GM18951 (cell line): ENCODE measurements around the gene CNDP2.

Experiments used
- POLR2A ChIP-seq: IDR thresholded peaks from 4 replicates; pipeline ENCODE4 v1.6.1; 2011; ENCODE audit warnings: mild to moderate bottlenecking; ENCODE audit not compliant: insufficient read length, insufficient read depth; ENCODE audit errors: extremely low read depth
- in situ Hi-C: fragments of 300-500 bp; cut with MboI; formaldehyde crosslinking; loops from one replicate; pipeline ENCODE4 v1.12.0; 2022; ENCODE audit warnings: low sequenced_read_pairs, mixed read lengths, inconsistent platforms; ENCODE audit not compliant: unreplicated experiment

Gene CNDP2

GRCh38 chr18:74533666-74534065 lies 37.5 kb downstream of the CNDP2 start:
- no peak for TF ChIP-seq POLR2A

DNA sequence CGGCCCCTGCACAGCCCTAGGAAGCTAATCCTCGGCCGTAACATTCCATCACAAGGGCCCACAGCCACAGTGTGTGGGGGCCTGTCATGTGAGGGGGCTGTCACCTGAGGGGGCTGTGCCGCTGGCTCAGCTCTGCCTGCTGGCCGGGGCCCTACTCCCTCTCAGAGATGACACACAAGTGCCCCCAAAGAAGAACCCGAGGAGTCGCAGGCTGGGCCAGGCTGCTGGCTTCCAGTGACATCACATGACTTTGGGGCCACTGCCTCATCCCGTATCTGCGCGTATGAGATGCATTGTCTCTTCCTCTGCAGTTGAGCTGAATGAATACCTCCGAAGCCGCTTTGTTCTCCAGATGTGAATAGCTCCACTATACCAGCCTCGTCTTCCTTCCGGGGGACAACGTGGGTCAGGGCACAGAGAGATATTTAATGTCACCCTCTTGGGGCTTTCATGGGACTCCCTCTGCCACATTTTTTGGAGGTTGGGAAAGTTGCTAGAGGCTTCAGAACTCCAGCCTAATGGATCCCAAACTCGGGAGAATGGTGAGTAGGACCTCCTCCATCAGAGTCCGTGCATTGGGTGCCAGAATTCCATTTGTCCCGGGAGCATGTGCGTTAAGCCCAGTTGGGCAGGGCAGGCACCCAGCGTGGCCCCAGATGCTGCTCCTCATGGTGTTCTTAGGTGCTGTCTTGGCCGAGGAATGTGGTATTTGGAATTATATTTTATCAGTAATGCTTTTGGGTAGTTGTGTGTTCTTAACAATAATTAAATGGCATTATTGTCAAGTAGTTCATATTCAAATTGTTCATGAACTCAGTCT lies 38.2 kb downstream of the CNDP2 start, which contains the start of gene CNDP1:
Gene CNDP1, plus strand, starts transcription at position 351 of the 820 bp plus-strand sequence. Its CDS starts 168 bp downstream, at position 519.
- in situ Hi-C loops = no loop called here
- no peak for TF ChIP-seq POLR2A

More at GRCh38 chr18:74533666-74534065, 37.5 kb downstream of the CNDP2 start:
- in situ Hi-C loops = no loop called here

DNA sequence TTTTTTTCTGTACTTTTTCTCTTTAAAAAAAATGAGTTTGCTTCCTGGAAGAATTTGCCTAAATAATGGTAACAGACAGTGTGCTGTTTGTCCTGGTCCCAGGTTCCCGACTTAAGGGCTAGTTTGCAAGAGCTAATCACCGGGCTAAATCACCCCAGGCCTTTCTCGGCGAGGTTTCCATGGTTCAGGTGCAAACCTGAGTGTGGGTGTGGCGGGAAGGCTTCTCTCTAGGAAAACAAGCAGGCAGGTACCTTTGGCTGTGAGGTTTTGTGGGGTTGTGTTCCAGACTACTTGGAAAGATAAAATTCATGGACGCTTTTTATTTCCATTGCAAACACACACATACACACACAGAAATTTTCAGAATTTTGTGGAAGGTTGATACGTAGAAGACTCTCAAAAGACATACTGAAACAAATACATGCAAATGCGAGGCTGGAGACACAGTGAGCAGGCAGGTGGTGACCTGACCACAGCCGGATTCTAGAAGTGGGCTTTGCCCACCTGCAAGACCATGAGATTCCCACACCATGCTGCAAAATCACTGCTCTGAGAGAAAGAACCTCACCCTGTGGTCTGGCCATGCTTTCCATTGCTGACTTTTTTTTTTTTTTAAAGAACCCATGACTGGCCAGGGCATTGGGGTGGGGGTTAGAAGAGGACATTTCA lies 39.0 kb downstream of the CNDP2 start:
- in situ Hi-C loops = no loop called here
- no peak for TF ChIP-seq POLR2A

GRCh38 chr18:74539289-74539688 lies 43.1 kb downstream of the CNDP2 start:
- in situ Hi-C loops = no loop called here
- TF ChIP-seq POLR2A = no peak

- in situ Hi-C loops = no loop called here
- TF ChIP-seq POLR2A = no peak
These were observed 44.7 kb downstream of the CNDP2 start for GRCh38 chr18:74540652-74541421.

GRCh38 chr18:74541703-74542555 lies 45.8 kb downstream of the CNDP2 start:
- in situ Hi-C loops = no loop called here
- no peak for TF ChIP-seq POLR2A

DNA sequence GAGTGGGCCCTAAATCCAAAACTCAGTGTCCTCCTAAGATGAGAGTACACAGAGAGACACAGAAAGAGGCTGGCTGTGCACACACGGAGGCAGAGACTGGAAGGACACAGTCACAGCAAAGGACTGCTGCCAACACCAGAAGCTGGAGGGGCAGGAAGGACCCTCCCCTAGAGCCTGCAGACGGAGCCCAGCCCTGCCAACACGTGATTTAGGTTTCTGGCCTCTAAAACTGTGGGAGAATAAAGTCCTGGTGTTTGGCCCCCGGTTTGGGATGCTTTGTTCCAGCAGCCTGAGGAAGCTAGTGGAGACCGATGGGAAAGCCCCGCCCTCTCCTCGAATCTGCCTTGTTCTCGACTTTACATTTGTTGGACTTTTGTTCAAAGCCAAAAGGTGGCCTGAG lies 48.7 kb downstream of the CNDP2 start:
- in situ Hi-C loops = no loop called here
- no peak for TF ChIP-seq POLR2A

GRCh38 chr18:74546007-74546406 lies 49.8 kb downstream of the CNDP2 start:
- TF ChIP-seq POLR2A = no peak
- in situ Hi-C loops = no loop called here

GRCh38 chr18:74546751-74547530 lies 50.8 kb downstream of the CNDP2 start:
- no peak for TF ChIP-seq POLR2A
- in situ Hi-C loops = no loop called here

- in situ Hi-C loops = no loop called here
- no peak for TF ChIP-seq POLR2A
These were observed 51.7 kb downstream of the CNDP2 start for GRCh38 chr18:74547860-74548259.

- no peak for TF ChIP-seq POLR2A
- in situ Hi-C loops = loop anchor here (10.0 to 25.0 kb wide), 2 partner anchors 187 to 355 kb away; no protein-coding TSS in a partner anchor
These were observed 53.5 kb downstream of the CNDP2 start for GRCh38 chr18:74549591-74550104.
